Parathyroid adenoma (tissue), 2 donors: ENCODE data around the gene SLC18B1.

Experiments used
- H2AFZ ChIP-seq: fragments of 300-600 bp; sonication (generic); one replicate; pipeline ENCODE4 v1.7.0; 2017; ENCODE audit warnings: antibody characterized with exemption, mild to moderate bottlenecking
- H3K27ac ChIP-seq: fragments of 300-600 bp; sonication (generic); one replicate; pipeline ENCODE4 v1.7.0; 2017
- H3K27me3 ChIP-seq: fragments of 300-600 bp; sonication (generic); one replicate; pipeline ENCODE4 v1.7.0; 2017; ENCODE audit warnings: low read length; ENCODE audit not compliant: control insufficient read depth, insufficient read depth
- H3K36me3 ChIP-seq: fragments of 300-600 bp; sonication (generic); one replicate; pipeline ENCODE4 v1.7.0; 2017; ENCODE audit warnings: low read length; ENCODE audit not compliant: control insufficient read depth, insufficient read depth
- H3K4me1 ChIP-seq: fragments of 300-600 bp; sonication (generic); one replicate; pipeline ENCODE4 v1.7.0; 2017; ENCODE audit warnings: control low read depth
- H3K4me2 ChIP-seq: fragments of 300-600 bp; sonication (generic); one replicate; pipeline ENCODE4 v1.7.0; 2017; ENCODE audit warnings: low read length
- H3K4me3 ChIP-seq: fragments of 300-600 bp; sonication (generic); one replicate; pipeline ENCODE4 v1.7.0; 2017; ENCODE audit warnings: low read depth, low read length
- H3K79me2 ChIP-seq: fragments of 300-600 bp; sonication (generic); one replicate; pipeline ENCODE4 v1.7.0; 2017; ENCODE audit warnings: control low read depth
- H3K9ac ChIP-seq: fragments of 300-600 bp; sonication (generic); one replicate; pipeline ENCODE4 v1.7.0; 2017; ENCODE audit warnings: mild to moderate bottlenecking
- H3K9me3 ChIP-seq: fragments of 300-600 bp; sonication (generic); one replicate; pipeline ENCODE4 v1.7.0; 2017; ENCODE audit warnings: low read length; ENCODE audit not compliant: control insufficient read depth
- CTCF ChIP-seq: fragments of 300-600 bp; sonication (generic); IDR thresholded peaks from one replicate; pipeline ENCODE4 v1.7.0; 2017; ENCODE audit warnings: antibody characterized with exemption, mild to moderate bottlenecking
- donor health status: primary hyperparathyroidism.

SLC18B1 gene

DNA sequence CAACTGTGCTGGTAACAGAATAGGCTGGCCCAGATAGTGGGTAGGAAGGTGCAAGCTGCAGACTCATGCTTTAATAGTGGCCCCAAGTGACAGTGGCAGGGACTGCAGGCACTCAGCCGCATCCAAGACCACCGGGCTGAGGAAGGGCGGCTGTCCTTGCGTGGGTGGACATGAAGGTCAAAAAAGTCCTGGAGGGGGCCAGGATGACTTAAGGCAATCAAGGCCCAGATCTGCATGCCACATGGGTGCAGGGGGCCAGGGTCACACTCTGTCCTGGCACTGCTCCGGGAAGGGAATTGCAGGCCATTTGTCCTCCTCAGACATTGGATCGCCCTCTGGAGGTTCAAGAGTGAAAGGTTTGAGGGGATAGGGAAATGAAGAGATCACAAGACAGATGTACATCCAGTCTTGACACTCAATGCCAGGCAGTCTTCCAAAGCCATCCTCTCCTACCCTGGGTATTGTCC, 30.4 kb downstream of the SLC18B1 start:
- Histone ChIP-seq H3K79me2 (no peaks in the 10 kb centered on the region), H3K27ac (no peak overlapping the region), H2AFZ (no peak overlapping the region), H3K27me3 (no peaks in the 10 kb centered on the region), H3K36me3 (no peaks in the 10 kb centered on the region), H3K9ac (no peak overlapping the region), H3K9me3 (no peaks in the 10 kb centered on the region), H3K4me3 (no peak overlapping the region), H3K4me2 (no peak overlapping the region), H3K4me1 (no peaks in the 10 kb centered on the region)
- peak; percentile 11 for TF ChIP-seq CTCF

DNA sequence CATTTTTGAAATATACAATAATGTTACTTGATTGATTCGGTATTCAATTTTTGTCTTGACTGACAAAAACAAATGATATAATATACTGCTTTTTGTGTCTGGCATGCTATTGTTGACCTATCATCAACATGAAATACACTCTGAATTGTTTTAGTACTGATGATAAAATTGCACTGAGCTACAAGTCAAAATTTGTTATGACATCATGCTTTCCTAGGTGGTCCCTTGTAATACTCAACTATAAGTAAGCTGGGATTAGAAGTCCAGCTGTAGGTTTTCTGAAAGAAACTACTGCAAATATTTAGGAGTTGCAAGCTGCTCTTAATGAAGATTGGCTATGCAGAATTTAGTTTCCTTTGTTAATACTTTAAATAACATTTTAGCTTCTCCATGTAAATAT, 32.9 kb downstream of the SLC18B1 start:
- H3K27ac ChIP-seq: no peak overlapping the region
- H3K27me3 ChIP-seq: no peaks in the 10 kb centered on the region
- H3K79me2 ChIP-seq: no peaks in the 10 kb centered on the region
- H3K4me1 ChIP-seq: no peaks in the 10 kb centered on the region
- no peaks in the 10 kb centered on the region for H3K9me3 ChIP-seq
- H3K4me3 ChIP-seq: no peak overlapping the region
- TF ChIP-seq CTCF: no peak
- no peak overlapping the region for H3K4me2 ChIP-seq
- no peak overlapping the region for H3K9ac ChIP-seq
- no peaks in the 10 kb centered on the region for H3K36me3 ChIP-seq
- no peak overlapping the region for H2AFZ ChIP-seq

DNA sequence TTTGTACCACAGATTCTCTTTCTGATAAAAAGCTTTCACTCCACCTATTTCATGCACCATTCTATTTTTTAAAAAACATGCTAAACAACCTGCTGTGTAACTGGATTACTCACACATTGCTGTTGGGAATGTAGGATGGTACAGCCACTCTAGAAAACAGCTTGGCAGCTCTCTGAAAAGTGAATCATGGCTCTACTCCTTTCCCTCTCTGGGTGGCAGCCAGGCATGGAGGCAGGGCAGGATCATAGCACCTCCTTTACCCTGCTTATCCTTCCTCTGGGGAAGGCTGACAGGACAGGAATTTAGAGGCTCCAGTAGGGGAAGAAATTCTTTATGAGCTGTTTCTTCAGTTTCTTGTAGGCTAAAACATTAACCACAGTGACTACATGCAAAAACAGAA, 34.1 kb downstream of the SLC18B1 start:
- H2AFZ ChIP-seq: peak overlapping the region; percentile 41
- H3K9me3 ChIP-seq: no peaks in the 10 kb centered on the region
- no peak overlapping the region for H3K4me3 ChIP-seq
- no peak overlapping the region for H3K9ac ChIP-seq
- H3K36me3 ChIP-seq: no peaks in the 10 kb centered on the region
- H3K79me2 ChIP-seq: no peaks in the 10 kb centered on the region
- no peak overlapping the region for H3K27ac ChIP-seq
- H3K4me2 ChIP-seq: no peak overlapping the region
- no peaks in the 10 kb centered on the region for H3K27me3 ChIP-seq
- TF ChIP-seq CTCF: no peak
- no peaks in the 10 kb centered on the region for H3K4me1 ChIP-seq

DNA sequence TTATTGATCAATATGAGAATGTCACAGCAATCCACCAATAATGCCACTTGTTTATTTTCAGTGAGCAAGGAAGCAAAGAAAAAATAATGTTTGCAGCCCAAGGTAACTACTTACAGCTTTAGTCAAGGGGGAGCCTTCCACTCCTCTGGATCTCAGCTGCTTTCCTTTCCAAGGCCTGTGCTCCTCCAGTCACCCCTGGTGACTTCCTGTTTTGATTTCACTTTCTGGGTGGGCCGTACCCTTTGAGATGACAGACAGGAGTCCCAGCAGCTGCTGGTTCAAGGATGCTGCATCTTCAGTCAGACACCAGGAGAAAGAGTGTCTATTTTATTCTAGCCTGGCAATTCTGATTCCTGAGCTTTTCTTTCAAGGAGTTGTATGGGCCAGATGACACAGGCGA, 35.2 kb downstream of the SLC18B1 start:
- Histone ChIP-seq H3K4me1 (no peaks in the 10 kb centered on the region), H2AFZ (peak overlapping the region; percentile 59), H3K27me3 (no peaks in the 10 kb centered on the region), H3K9ac (no peak overlapping the region), H3K27ac (no peak overlapping the region), H3K4me3 (no peak overlapping the region), H3K4me2 (no peak overlapping the region), H3K9me3 (no peaks in the 10 kb centered on the region), H3K36me3 (no peaks in the 10 kb centered on the region), H3K79me2 (no peaks in the 10 kb centered on the region)
- TF ChIP-seq CTCF: no peak

- Histone ChIP-seq H3K27me3 (no peaks in the 10 kb centered on the region), H3K9me3 (no peaks in the 10 kb centered on the region), H3K79me2 (no peaks in the 10 kb centered on the region), H3K4me3 (no peak overlapping the region), H3K27ac (no peak overlapping the region), H2AFZ (no peak overlapping the region), H3K36me3 (no peaks in the 10 kb centered on the region), H3K9ac (no peak overlapping the region), H3K4me1 (no peaks in the 10 kb centered on the region), H3K4me2 (no peak overlapping the region)
- TF ChIP-seq CTCF: no peak
These were observed 38.2 kb downstream of the SLC18B1 start for GRCh38 chr6:132760256-132760655.
